Measurements from ENCODE around the gene SLC15A3.

- TF ChIP-seq RARB (CRISPR knock-in tag; IDR thresholded peaks at IDR 0.05) (no peak), ZFP3 (CRISPR knock-in tag; IDR thresholded peaks at IDR 0.05) (no peak), GLIS3 (CRISPR knock-in tag; IDR thresholded peaks at IDR 0.05) (no peak), ZNF70 (CRISPR knock-in tag; IDR thresholded peaks at IDR 0.05) (no peak)
These were observed 15.4 kb downstream of the SLC15A3 start for GRCh38 chr11:60936467-60937143.
